ENCODE results near the gene NFE2L3.

- TF ChIP-seq JUND (IDR thresholded peaks at IDR 0.05) (no peak), CTCF (IDR thresholded peaks at IDR 0.05; ENCODE audit: low read depth, low read length, missing input control) (no peak), RAD21 (IDR thresholded peaks at IDR 0.05) (no peak), RXRA (IDR thresholded peaks at IDR 0.05) (no peak), MAX (IDR thresholded peaks at IDR 0.05) (no peak), TAF1 (conservative IDR thresholded peaks at IDR 0.05) (no peak), HNF4G (IDR thresholded peaks at IDR 0.05) (no peak), GABPA (IDR thresholded peaks at IDR 0.05 in 1 of 2, conservative IDR thresholded peaks at IDR 0.05 in 1 of 2) (no peak), FOXA1 (IDR thresholded peaks at IDR 0.05) (no peak), ZBTB33 (IDR thresholded peaks at IDR 0.05) (no peak), ATF3 (IDR thresholded peaks at IDR 0.05) (no peak), REST (IDR thresholded peaks at IDR 0.05) (no peak)
These were observed 7.6 kb upstream of the NFE2L3 start for GRCh38 chr7:26144184-26145080.
